ENCODE measurements around the gene SPACA6. TPM values are rescaled to one million over a fixed set of nuclear protein-coding genes. Genes with fewer than 3 reads are reported as not detected.
A peak's percentile ranks its signal among the peaks of the same experiment; 100 is the strongest.

The SPACA6 gene
- total RNA-seq, 5 donors from 2014 or later (not counting 1 experiment from before 2014, with no cell fraction given) = 5.5 to 9.9 (median 6.9) TPM

- no peak overlapping the region for H3K27ac Mint-ChIP-seq
- no peak overlapping the region for H3K4me3 Mint-ChIP-seq
- WGBS (ENCODE audit: insufficient coverage) = 91% methylated on average over 3 of the region's 3 CpGs
- Histone ChIP-seq H3K4me1 (ENCODE audit: control insufficient read depth in 1 of 2, extremely low read depth in 1 of 2, insufficient read depth in 2 of 2, low read length in 2 of 2) (no peaks in the 10 kb centered on the region), H3K4me3 (ENCODE audit: control insufficient read depth in 1 of 2, extremely low read depth in 1 of 2, low read length in 1 of 2) (no peak overlapping the region), H3K27me3 (replicated peaks in 1 of 2; ENCODE audit: control insufficient read depth in 2 of 2, extremely low read depth in 1 of 2, insufficient read depth in 2 of 2, low read length in 1 of 2) (peaks cover 2 to 24% of the 10 kb centered on the region in 2 experiments), H3K27ac (ENCODE audit: low read length) (no peak overlapping the region), H3K36me3 (ENCODE audit: control insufficient read depth in 2 of 2, extremely low read depth in 1 of 2, insufficient read depth in 1 of 2, low read length in 1 of 2) (no peaks in the 10 kb centered on the region), H3K9me3 (no peaks in the 10 kb centered on the region)
- DNase-seq = no peak
- H3K9me3 Mint-ChIP-seq = peaks cover 0 to 8% (median 0%) of the 10 kb centered on the region in 3 donors
- peaks cover under 1 to 3% (median 2%) of the 10 kb centered on the region in 3 donors for H3K4me1 Mint-ChIP-seq
- POLR2A ChIA-PET = no interaction called here
- no peak for ATAC-seq (replicated peaks in 1 of 4)
- peaks cover 18 to 29% of the 10 kb centered on the region in 2 donors for H3K27me3 Mint-ChIP-seq
- H3K36me3 Mint-ChIP-seq = no peaks in the 10 kb centered on the region
- CTCF ChIA-PET = no interaction called here
These were observed 21.7 kb downstream of the SPACA6 start for GRCh38 chr19:51714848-51715247.

- Mint-ChIP-seq H3K27me3 (peaks cover 25 to 34% of the 10 kb centered on the region in 2 donors), H3K4me1 (peaks cover 2 to 5% (median 3%) of the 10 kb centered on the region in 3 donors), H3K4me3 (no peak overlapping the region), H3K9me3 (peaks cover 0 to 8% (median 0%) of the 10 kb centered on the region in 3 donors), H3K27ac (no peak overlapping the region), H3K36me3 (no peaks in the 10 kb centered on the region)
- no peak for DNase-seq
- Histone ChIP-seq H3K4me1 (ENCODE audit: control insufficient read depth in 1 of 2, extremely low read depth in 1 of 2, insufficient read depth in 2 of 2, low read length in 2 of 2) (no peaks in the 10 kb centered on the region), H3K4me3 (ENCODE audit: control insufficient read depth in 1 of 2, extremely low read depth in 1 of 2, low read length in 1 of 2) (no peak overlapping the region), H3K27ac (ENCODE audit: low read length) (no peak overlapping the region), H3K36me3 (ENCODE audit: control insufficient read depth in 2 of 2, extremely low read depth in 1 of 2, insufficient read depth in 1 of 2, low read length in 1 of 2) (no peaks in the 10 kb centered on the region), H3K9me3 (no peaks in the 10 kb centered on the region), H3K27me3 (replicated peaks in 1 of 2; ENCODE audit: control insufficient read depth in 2 of 2, extremely low read depth in 1 of 2, insufficient read depth in 2 of 2, low read length in 1 of 2) (peaks cover 2 to 30% of the 10 kb centered on the region in 2 experiments)
- ChIA-PET CTCF (no interaction called here), POLR2A (no interaction called here)
- ATAC-seq (replicated peaks in 1 of 4) = no peak
- WGBS (ENCODE audit: insufficient coverage) = 100% methylated on average over 1 of the region's 3 CpGs
These were observed 22.7 kb downstream of the SPACA6 start for GRCh38 chr19:51715850-51716249.

- Mint-ChIP-seq H3K27ac (no peak overlapping the region), H3K4me1 (peaks cover 2 to 5% (median 3%) of the 10 kb centered on the region in 3 donors), H3K9me3 (peaks cover 0 to 8% (median 0%) of the 10 kb centered on the region in 3 donors), H3K27me3 (peaks cover 29 to 38% of the 10 kb centered on the region in 2 donors), H3K36me3 (no peaks in the 10 kb centered on the region), H3K4me3 (no peak overlapping the region)
- ATAC-seq (replicated peaks in 1 of 4) (no peak), DNase-seq (no peak)
- H3K27ac ChIP-seq (ENCODE audit: low read length) = no peak overlapping the region
- H3K4me1 ChIP-seq (ENCODE audit: control insufficient read depth in 1 of 2, extremely low read depth in 1 of 2, insufficient read depth in 2 of 2, low read length in 2 of 2) = no peaks in the 10 kb centered on the region
- POLR2A ChIA-PET = no interaction called here
- 95% methylated on average over 8 of the region's 11 CpGs for WGBS (ENCODE audit: insufficient coverage)
- H3K4me3 ChIP-seq (ENCODE audit: control insufficient read depth in 1 of 2, extremely low read depth in 1 of 2, low read length in 1 of 2) = no peak overlapping the region
- H3K27me3 ChIP-seq (replicated peaks in 1 of 2; ENCODE audit: control insufficient read depth in 2 of 2, extremely low read depth in 1 of 2, insufficient read depth in 2 of 2, low read length in 1 of 2) = peaks cover 4 to 38% of the 10 kb centered on the region in 2 experiments
- H3K36me3 ChIP-seq (ENCODE audit: control insufficient read depth in 2 of 2, extremely low read depth in 1 of 2, insufficient read depth in 1 of 2, low read length in 1 of 2) = no peaks in the 10 kb centered on the region
- H3K9me3 ChIP-seq = no peaks in the 10 kb centered on the region
- CTCF ChIA-PET = no interaction called here
These were observed 23.8 kb downstream of the SPACA6 start for GRCh38 chr19:51716925-51717324.

GRCh38 chr19:51719251-51719988 lies 26.3 kb downstream of the SPACA6 start:
- ChIA-PET CTCF (no interaction called here), POLR2A (no interaction called here)
- 15% methylated on average over 76 of the region's 83 CpGs for WGBS (ENCODE audit: insufficient coverage)
- no peak overlapping the region for H3K27ac Mint-ChIP-seq
- peaks cover 6 to 41% of the 10 kb centered on the region in 2 experiments for H3K27me3 ChIP-seq (replicated peaks in 1 of 2; ENCODE audit: control insufficient read depth in 2 of 2, extremely low read depth in 1 of 2, insufficient read depth in 2 of 2, low read length in 1 of 2)
- no peaks in the 10 kb centered on the region for H3K36me3 Mint-ChIP-seq
- no peak overlapping the region for H3K27ac ChIP-seq (ENCODE audit: low read length)
- H3K27me3 Mint-ChIP-seq = peaks cover 39 to 48% of the 10 kb centered on the region in 2 donors
- peaks cover 0 to 8% (median 0%) of the 10 kb centered on the region in 3 donors for H3K9me3 Mint-ChIP-seq
- H3K4me1 Mint-ChIP-seq = peaks cover 2 to 5% (median 3%) of the 10 kb centered on the region in 3 donors
- ATAC-seq (replicated peaks in 1 of 4) = no peak
- no peaks in the 10 kb centered on the region for H3K4me1 ChIP-seq (ENCODE audit: control insufficient read depth in 1 of 2, extremely low read depth in 1 of 2, insufficient read depth in 2 of 2, low read length in 2 of 2)
- no peak for DNase-seq
- peak overlapping the region in 1 of 3 donors; percentile 48 for H3K4me3 Mint-ChIP-seq
- no peaks in the 10 kb centered on the region for H3K36me3 ChIP-seq (ENCODE audit: control insufficient read depth in 2 of 2, extremely low read depth in 1 of 2, insufficient read depth in 1 of 2, low read length in 1 of 2)
- no peak overlapping the region for H3K4me3 ChIP-seq (ENCODE audit: control insufficient read depth in 1 of 2, extremely low read depth in 1 of 2, low read length in 1 of 2)
- H3K9me3 ChIP-seq = no peaks in the 10 kb centered on the region

- CTCF ChIA-PET = no interaction called here
- Mint-ChIP-seq H3K36me3 (no peaks in the 10 kb centered on the region), H3K4me3 (no peak overlapping the region), H3K27me3 (peaks cover 46 to 57% of the 10 kb centered on the region in 2 donors), H3K27ac (no peak overlapping the region), H3K9me3 (no peaks in the 10 kb centered on the region), H3K4me1 (peaks cover 2 to 5% (median 3%) of the 10 kb centered on the region in 3 donors)
- H3K36me3 ChIP-seq (ENCODE audit: control insufficient read depth in 2 of 2, extremely low read depth in 1 of 2, insufficient read depth in 1 of 2, low read length in 1 of 2) = no peaks in the 10 kb centered on the region
- peaks cover 6 to 54% of the 10 kb centered on the region in 2 experiments for H3K27me3 ChIP-seq (replicated peaks in 1 of 2; ENCODE audit: control insufficient read depth in 2 of 2, extremely low read depth in 1 of 2, insufficient read depth in 2 of 2, low read length in 1 of 2)
- no peak overlapping the region for H3K4me3 ChIP-seq (ENCODE audit: control insufficient read depth in 1 of 2, extremely low read depth in 1 of 2, low read length in 1 of 2)
- ATAC-seq (replicated peaks in 1 of 4) (peak in 1 of 4 experiments; percentile 71), DNase-seq (no peak)
- POLR2A ChIA-PET = no interaction called here
- no peaks in the 10 kb centered on the region for H3K4me1 ChIP-seq (ENCODE audit: control insufficient read depth in 1 of 2, extremely low read depth in 1 of 2, insufficient read depth in 2 of 2, low read length in 2 of 2)
- no peaks in the 10 kb centered on the region for H3K9me3 ChIP-seq
- H3K27ac ChIP-seq (ENCODE audit: low read length) = no peak overlapping the region
- WGBS (ENCODE audit: insufficient coverage) = 57% methylated on average over 3 of the region's 7 CpGs
These were observed 28.8 kb downstream of the SPACA6 start for GRCh38 chr19:51721905-51722304.

GRCh38 chr19:51722492-51722891 lies 29.4 kb downstream of the SPACA6 start:
- H3K36me3 ChIP-seq (ENCODE audit: control insufficient read depth in 2 of 2, extremely low read depth in 1 of 2, insufficient read depth in 1 of 2, low read length in 1 of 2) = no peaks in the 10 kb centered on the region
- Mint-ChIP-seq H3K27ac (no peak overlapping the region), H3K4me3 (no peak overlapping the region), H3K9me3 (no peaks in the 10 kb centered on the region), H3K36me3 (no peaks in the 10 kb centered on the region), H3K4me1 (peaks cover 2 to 5% (median 3%) of the 10 kb centered on the region in 3 donors), H3K27me3 (peaks cover 51 to 59% of the 10 kb centered on the region in 2 donors)
- POLR2A ChIA-PET = no interaction called here
- DNase-seq (no peak), ATAC-seq (replicated peaks in 1 of 4) (no peak)
- H3K27ac ChIP-seq (ENCODE audit: low read length) = no peak overlapping the region
- no peak overlapping the region for H3K4me3 ChIP-seq (ENCODE audit: control insufficient read depth in 1 of 2, extremely low read depth in 1 of 2, low read length in 1 of 2)
- CTCF ChIA-PET = no interaction called here
- H3K4me1 ChIP-seq (ENCODE audit: control insufficient read depth in 1 of 2, extremely low read depth in 1 of 2, insufficient read depth in 2 of 2, low read length in 2 of 2) = no peaks in the 10 kb centered on the region
- no peaks in the 10 kb centered on the region for H3K9me3 ChIP-seq
- no CpG with 5 or more reads among the region's 2 CpGs for WGBS (ENCODE audit: insufficient coverage)
- H3K27me3 ChIP-seq (replicated peaks in 1 of 2; ENCODE audit: control insufficient read depth in 2 of 2, extremely low read depth in 1 of 2, insufficient read depth in 2 of 2, low read length in 1 of 2) = peaks cover 6 to 57% of the 10 kb centered on the region in 2 experiments

Measured in T-cell (primary cell).